Activated CD4-positive, alpha-beta T cell treated with anti-CD3 and anti-CD28 coated beads, Interleukin-2, amount 50 U/mL, for 48 hours (primary cell): Measurements from ENCODE around the gene COPA.

Experiments
- DNase-seq, 2 experiments: peaks; one replicate each; pipeline ENCODE4 v3.0.0-alpha.2; 2020

COPA gene

DNA sequence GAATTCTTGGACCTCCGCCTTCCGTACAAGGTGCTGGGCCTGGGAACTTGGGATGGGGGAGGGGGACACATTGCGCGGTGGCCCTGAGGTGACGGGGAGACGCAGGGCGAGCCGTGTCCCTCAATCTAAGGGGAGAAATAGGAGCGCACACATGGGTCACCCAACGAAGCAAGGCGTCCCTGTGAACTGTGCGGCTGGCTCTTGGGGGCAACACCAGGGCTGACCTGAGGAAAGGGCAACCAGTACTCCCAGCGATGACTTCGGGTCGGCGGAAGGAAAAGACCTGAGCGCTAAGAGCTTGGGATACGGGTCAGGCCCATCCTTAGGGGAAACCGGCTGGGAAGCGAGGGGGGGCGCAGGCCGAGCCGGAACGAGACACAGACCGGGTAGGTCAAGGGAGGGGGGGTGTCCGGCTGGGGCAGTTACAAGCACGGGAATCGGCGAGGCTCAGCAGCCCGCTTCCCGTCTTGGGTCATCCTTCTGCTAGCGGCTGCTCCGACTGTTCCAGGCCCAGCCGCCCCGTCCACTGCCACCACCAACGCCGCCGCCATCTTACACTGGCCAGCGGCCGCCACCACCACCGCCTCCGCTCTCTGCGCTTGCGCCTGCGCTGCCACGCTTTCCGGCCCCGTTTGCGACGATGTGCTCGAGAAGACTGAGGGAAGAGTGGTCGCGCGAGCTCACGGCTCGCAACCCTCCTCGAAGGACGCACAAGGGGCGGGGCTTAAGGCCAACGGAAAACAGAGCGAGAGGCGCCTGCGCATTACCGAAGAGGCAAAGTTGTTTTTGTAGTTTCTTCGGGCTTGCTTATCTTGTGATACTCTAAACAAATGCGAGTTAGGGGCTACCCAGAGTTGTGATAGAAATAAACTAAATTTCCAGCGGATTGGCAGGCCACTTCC is 80.9 kb downstream of the COPA start, which contains the start of gene DCAF8:
TSS of gene DCAF8 (minus strand) at position 657 of the 902 bp plus-strand sequence. CDS start 18,541 bp downstream, outside the sequence.
- peak; percentile 97 to 98 for DNase-seq

DNA sequence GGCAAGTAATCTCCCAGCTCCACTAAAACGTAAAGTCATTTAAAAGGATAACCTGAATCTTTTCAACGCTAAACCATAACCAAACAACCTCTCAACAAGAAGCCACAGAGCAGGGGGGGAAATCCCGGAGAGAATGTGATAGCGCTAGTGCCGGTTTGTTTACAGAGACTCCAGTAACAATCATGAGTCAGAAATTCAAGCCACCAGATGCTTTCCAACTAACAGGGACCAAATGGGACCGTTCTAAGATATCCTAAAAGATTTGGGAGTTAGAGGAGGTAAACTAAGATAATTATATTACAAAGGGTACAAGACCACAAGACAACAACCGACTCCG is 81.5 kb downstream of the COPA start:
- DNase-seq: peak; percentile 66 to 79

DNA sequence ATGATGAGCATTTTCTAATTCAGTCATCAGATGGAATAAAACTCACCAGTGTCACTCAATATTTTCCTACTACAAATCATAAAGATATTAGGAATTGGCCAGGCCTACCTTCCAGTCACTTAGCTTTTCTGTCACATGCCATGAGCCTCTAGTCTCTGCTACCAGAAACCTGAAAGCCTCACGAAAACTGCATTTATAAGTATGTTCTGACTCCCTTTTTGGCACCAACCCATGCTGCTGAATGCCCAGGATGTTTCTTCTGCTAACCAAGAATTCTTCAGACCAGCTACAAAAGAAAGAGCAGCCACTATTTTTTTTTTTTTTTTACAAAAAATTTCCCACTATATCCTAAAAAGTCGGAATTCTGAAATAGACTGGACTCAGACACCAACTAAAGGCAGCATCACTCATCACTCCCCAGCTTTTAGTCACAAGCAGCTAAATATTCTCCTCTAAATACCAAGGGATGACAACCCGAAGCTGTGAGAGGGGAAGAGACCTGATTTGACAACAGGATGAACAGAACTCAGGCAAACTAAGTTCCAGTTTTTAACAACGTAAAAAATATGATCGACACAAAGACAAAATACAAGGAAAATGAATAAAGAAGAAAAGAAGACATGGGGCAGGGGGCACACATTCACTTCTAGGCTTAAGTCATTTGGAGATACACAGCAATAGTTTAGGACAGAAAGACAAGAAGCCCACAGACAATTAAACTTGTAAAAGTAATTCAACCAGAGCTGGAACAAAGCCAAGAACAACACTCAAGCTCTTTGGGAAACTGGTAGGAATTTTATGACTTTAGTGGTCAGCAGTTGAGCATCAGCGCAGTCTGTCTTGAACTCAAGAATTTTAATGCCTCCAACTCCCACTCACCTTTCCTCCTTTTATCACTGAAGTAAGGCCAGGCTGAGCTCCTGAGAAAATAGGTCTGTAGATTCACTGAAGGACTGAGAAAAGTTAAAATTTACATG is 82.4 kb downstream of the COPA start:
- DNase-seq: no peak

DNA sequence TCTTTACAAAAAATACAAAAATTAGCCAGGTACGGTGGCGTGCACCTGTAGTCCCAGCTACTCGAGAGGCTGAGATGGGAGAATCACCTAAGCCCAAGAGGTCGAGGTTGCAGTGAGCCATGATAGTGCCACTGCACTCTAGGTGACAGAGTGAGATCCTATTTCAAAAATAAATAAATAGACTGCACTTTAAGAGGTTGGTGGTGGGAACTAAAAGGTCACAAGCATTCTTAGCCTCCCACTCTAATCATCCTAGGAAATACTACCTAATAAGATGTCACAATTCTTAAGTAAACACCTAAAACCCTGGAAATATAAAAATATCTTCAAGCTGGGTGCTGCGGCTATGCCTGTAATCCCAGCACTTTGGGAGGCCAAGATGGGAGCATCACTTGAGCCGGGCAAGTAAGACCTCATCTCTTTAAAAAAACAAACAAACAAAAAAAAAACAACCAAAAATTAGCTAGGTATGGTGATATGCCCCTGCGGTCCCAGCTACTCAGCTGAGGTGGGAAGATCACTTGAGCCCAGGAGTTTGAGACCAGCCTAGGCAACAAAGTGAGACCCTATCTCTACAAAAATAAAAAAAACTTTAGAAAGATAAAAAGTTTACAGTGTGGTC is 84.8 kb downstream of the COPA start:
- no peak for DNase-seq

DNA sequence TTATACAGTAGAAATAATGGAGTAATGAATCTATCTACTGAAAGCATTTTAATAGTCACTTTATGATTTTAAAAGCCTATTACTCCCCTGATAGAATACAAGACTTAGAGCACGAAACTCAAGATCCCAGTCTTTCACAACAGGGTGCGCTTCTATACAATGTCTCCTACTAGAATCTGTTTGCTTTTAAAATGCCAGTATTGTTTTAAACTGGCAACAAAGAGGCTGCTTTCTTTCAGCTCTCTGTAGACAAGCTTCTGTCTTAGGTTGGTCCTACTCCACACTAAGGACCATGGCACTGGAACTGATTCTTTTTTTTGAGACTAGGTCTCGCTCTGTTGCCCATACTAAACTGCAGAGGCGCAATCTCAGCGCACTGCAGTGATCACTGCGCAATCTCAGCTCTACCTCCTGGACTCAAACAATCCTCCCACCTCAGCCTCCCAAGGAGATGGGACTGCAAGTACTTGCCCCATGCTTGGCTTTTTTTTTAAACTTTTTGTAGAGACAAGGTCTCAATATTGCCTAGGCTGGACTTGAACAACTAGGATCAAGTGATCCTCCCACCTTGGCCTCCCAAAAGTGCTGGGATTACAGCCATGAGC is 85.5 kb downstream of the COPA start:
- DNase-seq: no peak

DNA sequence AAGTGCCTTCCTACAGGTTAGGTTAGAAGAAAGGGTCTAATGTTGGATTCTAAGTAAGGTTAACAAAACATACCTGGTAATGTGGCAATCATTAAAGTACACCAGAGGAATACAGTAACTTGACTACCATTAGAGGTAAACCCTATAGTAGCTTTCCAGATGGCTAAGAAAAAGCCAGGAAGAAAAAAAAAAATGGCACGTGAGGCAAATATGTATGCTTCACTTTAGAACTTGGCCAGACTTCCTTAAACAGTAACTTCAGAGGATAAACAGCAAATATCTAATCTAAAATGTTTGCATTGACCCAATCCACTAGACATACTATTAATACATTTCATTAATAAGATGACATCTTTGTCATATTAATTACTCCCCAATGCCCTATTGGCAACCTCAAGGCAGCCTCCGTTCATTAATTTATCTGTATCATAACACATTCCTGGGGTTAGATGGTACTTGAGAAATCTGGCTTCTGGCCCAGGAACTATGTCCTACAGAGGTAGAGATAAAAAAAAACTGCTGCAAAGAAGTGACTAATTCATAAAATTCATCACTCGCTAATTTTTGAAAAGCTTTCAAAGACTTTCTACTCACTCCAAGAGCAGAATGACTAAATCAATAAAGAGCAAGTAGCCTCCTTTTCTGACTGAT is 86.5 kb downstream of the COPA start:
- no peak for DNase-seq

DNA sequence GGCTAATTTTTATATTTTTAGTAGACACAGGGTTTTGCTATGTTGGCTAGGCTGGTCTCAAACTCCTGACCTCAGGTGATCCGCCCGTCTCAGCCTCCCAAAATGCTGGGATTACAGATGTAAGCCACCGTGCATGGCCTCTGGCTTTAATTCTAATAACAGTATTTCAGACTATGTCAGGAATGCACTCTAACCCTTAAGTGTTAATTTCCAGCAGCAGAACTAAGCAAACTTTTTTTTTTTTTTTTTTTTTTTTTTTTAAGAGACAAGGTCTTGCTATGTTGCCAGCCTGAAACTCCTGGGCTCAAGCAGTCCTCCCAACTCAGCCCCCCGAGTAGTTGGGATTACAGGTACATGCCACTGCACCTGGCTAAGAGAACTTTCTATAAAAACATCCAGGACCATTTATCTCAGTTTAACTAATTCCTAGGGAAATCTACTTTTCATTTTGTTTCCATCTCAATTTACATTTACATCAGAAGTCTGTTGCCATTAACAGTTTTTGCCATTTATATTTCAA is 87.2 kb downstream of the COPA start:
- no peak for DNase-seq

DNA sequence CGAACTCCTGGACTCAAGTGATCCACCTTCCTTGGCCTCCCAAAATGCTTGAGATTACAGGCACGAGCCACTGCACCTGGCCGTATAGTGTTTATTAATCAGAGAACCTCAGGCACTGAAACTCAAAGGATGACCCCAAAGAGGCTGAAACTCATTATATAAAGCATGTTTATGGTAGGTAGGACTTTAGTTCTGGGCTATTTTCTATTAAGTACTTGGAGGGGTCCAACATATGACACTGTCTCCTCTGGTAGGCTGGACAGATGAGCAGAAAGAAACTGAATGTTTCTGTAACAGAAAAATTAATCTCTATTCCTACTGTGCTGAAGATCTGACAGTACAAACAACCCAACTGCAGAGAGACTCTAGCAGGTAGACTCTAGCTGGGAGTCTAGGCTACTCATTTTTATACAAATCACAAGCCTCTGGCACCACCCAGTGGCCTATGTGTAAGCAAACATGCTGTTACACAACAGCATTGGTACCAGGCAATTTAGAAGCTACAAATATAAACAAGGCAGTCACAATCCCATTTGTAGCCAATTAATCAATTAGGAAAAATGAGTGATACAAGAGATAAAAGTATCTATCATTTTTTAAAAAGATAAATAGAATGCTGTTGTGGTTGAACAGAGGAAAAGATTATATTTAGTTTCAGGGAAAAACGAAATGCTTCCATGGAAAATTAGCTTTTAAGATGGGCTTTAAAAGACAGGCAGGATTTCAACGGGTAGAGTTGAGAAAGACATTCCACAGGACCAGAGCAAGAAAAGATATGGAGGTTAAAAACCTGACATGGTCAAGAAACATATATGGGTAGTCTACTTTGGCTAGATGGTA is 91.1 kb downstream of the COPA start:
- peak; percentile 29 to 54 for DNase-seq

DNA sequence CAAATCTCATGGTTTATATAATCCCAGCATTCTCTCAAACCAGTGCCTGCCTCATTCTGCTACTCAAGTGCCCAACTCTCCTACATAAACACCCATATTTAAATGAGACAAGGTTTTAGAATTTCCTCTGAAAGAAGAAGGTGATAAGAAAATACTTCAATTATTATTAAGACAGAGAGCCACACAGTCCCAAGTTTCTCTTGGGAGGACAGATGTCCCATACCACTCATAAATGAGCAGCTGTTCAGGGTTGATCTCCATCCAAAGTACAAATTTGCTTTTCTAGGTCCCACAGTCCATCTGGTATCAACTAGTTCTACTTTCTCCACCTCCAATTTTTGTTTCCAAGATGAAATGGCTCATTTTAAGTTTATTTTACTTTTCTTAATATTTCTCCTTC is 92.0 kb downstream of the COPA start:
- no peak for DNase-seq

DNA sequence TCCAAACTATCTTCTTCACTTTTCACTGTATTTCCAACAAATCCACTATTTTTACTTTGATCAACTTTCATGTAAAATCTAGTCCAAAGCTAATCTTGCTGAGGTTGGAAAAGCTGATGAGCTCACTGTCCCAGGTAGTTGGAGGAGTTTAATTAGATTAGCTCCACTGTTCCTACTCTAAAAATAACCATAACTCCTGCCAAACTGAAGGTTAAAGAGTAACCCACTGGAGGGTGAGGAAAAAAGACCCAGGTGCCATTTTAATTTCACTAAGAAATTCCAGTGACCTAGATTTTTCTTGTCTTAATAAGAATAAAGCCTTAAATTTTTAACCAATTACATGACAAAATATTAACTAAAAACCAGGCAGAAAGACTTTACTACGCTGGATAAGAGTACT is 96.0 kb downstream of the COPA start:
- DNase-seq: no peak

DNA sequence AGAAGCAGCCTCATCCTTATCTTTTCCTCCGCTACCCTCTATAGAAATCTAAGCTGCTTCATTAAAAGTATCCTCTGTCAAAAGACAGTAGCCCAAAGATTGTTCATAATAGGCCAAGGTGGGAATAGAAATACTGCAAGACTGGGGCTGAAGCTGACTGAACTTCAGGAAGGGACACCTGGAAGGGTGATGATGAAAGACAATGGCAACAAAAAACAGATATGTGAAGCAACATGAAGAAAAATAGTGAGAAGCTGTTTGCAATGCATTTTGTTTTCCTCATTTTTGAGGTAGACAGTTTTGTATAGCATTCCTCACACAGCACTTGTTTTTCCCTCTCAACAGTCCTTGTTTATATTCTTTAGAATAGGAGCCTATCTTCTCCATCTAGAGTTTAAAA is 97.6 kb downstream of the COPA start:
- DNase-seq: no peak

DNA sequence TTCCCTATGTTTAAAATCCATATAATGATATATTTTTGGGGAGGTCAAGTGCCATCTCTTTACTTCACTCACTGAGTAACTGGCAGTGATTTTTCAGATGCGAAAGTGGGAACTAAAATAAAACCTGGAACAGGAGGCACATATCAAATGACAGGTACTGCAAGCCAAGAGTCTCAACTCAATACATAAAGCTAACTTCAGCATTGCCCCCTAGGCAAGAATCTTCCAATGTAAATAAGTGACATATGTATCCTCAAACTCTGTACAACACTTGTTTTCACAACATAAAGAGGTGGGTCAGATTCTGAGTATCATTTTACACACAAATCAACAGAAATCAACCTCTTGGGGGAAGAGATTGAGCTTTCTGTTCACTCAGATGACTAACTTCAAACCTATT is 98.8 kb downstream of the COPA start:
- no peak for DNase-seq

DNA sequence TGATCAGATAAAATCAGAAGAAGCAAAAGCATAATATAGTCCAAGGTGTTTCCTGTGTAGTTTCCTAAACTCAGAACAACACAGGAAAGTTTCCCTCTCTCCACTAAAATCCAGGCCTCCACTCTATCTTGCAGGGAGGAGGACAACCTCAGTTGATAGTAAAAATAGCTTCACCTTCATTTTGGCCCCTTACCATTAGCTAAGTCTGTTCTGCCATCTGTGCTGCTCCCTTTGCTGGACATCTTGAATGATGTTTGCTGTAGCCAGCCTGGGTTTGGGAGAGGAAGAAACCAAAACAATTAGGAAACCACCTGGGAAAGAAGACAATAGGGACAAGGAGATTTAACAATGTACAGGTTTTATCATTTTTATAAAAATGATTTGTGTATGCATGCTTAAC is 99.3 kb downstream of the COPA start:
- no peak for DNase-seq

DNA sequence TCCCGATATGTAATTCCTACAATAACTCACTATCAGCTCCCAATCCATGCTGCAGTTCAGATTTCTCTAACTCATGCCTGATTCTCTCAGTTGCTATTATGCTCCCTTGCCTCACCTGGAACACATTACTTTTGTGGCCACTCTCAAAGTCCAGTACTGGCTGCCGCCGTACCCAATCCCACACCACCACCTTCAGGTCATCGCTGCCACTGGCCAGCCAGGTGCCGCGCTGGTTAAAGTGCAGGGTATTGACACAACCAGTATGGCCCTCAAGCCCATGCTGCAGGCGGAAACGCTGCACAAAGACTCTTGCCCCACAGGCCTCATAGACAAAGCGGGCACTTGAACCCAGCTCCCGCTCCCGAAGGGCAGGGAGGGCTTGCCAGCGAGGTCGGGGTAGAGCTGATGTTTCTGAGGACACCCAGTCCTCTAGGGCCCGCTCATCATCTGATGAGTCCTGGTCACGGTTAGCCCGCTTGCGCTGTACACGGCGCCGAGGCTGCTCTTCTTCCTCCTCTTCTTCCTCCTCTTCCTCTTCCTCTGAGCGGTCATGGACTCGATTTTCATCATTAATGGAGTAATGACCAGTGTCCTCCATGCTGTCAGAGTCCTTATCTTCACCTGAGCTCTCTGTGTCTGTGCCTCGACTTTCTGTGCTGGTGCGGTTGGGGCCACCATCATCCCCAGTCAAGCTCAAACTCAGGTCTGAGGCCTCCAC is 103.3 kb downstream of the COPA start:
- no peak for DNase-seq
